Kidney epithelial cell (primary cell): ENCODE data around the gene FOXC2. TPM values are rescaled to one million over a fixed set of nuclear protein-coding genes. Genes with fewer than 3 reads are reported as not detected.

Experiments used
- DNase-seq: peaks from one replicate; pipeline ENCODE4 v3.0.0-alpha.2; 2010; ENCODE audit warnings: low read depth
- H3K27me3 ChIP-seq: 2 replicates; pipeline ENCODE4 v1.6.0; 2011; ENCODE audit warnings: low read length; ENCODE audit not compliant: control insufficient read depth, insufficient read depth
- H3K36me3 ChIP-seq: 2 replicates; pipeline ENCODE4 v1.5.1; 2011; ENCODE audit warnings: low read length; ENCODE audit not compliant: control insufficient read depth, insufficient read depth
- H3K4me3 ChIP-seq: 2 replicates; pipeline ENCODE4 v1.5.1; 2011; ENCODE audit warnings: low read depth, mild to moderate bottlenecking, control low read depth, low read length
- total RNA-seq: library from RNA; depleted of rRNA; stranded (reverse); fragments of >200 nt; gene quantifications from 2 replicates; pipeline ENCODE4 v1.2.3, GENCODE V29; 2015
- TF ChIP-seq, protein P1 (sequence below): IDR thresholded peaks from 2 replicates; pipeline ENCODE4 v1.5.1; 2011; ENCODE audit warnings: mild to moderate bottlenecking, moderate library complexity, low read length, control low read depth, inconsistent platforms; ENCODE audit not compliant: insufficient read depth, poor library complexity, severe bottlenecking

The FOXC2 gene
- total RNA-seq, 1 donor from 2014 or later, result 12.2 TPM

DNA sequence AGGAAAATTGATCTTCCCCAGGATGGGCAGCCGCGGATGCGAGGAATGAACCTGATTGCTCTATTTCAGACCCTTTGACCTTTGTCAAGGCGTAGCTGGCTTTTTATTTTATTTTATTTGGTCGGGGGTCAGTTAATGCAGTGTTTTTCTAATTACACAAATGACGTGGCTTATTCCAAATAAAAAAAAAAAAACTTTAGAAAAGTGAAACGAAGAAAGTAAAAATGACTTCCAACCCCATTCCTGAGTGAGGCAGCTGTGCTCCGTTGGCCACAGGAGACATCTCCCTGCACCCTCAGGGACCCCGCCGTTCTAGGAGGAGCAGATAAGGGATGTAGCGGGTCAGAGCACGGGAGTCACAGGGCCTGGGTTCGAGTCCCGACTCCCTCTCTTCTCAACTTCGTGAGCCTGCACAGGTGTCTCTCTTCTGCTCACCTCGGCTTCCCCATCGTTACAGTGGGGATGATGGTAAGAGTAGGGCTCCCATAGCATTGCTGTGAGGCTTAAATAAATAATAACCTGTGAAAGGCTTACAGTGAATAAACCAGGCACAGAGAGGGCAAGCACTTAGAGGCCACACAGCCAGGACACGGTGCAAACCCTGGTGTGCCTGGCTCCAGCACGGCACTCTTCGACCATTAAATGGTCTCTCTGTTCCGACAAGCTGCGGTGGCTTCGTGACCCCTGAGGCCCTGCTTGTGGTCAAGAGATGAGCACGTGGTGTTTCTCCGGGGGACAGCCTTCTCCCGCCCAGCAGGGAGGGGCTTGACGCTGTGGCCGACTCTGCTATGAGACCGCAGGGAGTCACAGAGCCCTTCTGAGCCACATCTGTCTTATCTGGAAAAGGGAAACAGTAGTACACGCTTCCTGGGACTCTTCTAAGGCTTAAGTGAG is 46.1 kb upstream of the FOXC2 start:
- TF ChIP-seq, protein P1, sequence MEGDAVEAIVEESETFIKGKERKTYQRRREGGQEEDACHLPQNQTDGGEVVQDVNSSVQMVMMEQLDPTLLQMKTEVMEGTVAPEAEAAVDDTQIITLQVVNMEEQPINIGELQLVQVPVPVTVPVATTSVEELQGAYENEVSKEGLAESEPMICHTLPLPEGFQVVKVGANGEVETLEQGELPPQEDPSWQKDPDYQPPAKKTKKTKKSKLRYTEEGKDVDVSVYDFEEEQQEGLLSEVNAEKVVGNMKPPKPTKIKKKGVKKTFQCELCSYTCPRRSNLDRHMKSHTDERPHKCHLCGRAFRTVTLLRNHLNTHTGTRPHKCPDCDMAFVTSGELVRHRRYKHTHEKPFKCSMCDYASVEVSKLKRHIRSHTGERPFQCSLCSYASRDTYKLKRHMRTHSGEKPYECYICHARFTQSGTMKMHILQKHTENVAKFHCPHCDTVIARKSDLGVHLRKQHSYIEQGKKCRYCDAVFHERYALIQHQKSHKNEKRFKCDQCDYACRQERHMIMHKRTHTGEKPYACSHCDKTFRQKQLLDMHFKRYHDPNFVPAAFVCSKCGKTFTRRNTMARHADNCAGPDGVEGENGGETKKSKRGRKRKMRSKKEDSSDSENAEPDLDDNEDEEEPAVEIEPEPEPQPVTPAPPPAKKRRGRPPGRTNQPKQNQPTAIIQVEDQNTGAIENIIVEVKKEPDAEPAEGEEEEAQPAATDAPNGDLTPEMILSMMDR, result no peak
- Histone ChIP-seq H3K36me3 (no peaks in the 10 kb centered on the region), H3K27me3 (peaks cover 62% of the 10 kb centered on the region), H3K4me3 (no peak overlapping the region)
- no peak for DNase-seq

DNA sequence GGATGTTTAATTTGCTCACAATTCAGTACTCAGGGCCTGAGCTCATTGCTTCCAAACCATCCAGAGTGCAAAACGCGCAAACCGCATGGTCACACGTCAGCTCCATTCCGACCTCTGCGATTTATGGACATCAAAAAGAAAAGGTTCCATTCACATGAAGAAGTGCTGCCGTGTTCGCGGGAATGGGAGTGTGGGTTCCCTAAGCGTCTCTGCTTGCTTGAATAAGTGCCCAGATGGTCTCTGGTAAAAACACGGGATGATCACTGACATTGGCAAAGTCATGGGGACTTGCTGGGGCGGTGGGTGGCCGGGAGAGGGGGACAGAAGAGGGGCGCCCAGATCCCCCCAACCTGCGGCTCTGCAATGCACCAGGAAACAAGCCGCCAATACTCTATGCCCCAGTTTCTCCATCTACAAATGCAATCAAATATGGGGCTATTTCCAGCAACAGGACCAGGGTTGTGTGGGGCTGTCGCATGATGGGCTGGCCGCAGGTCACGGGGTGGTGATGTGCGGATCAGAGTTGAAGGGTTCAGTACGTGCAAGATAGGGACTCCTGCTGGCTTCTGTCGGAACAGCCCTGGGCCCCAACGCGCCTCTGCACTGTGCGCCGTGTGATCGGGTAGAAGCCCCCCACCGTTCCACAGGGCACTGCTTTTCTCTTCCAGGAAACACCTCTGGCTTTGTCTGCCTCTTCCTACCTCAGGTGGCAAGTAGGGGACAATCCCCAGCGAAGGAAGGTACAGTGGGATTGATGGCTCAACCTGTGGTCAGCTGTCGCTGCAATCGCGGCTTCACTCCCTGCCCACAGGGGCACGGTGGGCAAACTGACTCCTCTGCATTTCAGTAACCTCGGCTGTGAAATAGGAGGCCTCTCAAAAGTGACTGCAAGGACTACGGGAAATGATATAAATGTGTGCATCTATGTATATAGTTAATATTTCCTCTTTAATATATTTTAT is 45.1 kb upstream of the FOXC2 start:
- TF ChIP-seq, protein P1, result no peak
- DNase-seq, result no peak
- Histone ChIP-seq H3K4me3 (no peak overlapping the region), H3K27me3 (peaks cover 52% of the 10 kb centered on the region), H3K36me3 (no peaks in the 10 kb centered on the region)

DNA sequence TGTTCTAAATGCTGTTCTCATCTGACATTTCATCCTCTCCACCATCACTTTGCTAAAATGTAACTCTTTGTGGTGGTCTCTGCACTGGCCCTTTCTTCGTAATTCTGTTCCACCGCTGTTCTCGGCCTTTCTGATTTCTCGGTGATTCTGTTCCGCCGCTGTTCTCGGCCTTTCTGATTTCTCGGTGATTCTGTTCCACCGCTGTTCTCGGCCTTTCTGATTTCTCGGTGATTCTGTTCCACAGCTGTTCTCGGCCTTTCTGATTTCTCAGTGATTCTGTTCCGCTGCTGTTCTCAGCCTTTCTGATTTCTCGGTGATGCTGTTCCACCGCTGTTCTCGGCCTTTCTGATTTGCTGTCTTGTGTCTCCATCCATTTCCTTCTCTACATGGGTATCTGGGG is 44.0 kb upstream of the FOXC2 start:
- peaks cover 44% of the 10 kb centered on the region for H3K27me3 ChIP-seq
- DNase-seq, result no peak
- no peak overlapping the region for H3K4me3 ChIP-seq
- H3K36me3 ChIP-seq, result no peaks in the 10 kb centered on the region
- TF ChIP-seq, protein P1, result no peak

DNA sequence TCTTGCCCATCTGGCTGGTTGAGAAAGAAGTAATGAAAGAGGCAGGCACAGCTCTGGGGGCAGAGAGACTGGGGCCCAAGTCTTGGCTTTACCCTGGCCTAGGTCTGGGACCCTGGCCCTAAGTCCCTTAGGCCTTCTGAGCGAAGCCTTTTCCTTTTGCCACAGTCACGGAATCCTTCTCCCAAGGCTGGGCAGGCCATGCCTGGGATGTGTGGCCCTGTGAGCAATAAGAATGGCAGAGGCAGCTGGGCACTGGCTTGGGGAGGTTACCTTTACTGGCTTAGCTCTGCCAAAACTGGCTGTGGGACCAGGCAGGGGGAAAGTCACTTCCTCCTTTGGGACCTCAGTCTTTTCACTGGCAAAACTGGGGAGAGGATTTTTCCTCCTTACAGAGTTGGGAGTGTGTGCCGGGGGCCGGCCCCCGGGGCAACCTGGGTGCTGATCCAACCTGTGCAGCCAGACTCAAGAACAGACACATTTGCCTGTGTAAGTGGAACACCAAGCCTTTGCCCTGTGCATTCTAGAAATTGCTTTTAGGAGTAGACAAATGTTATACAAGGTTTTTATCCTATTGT is 43.4 kb upstream of the FOXC2 start:
- no peak for DNase-seq
- H3K36me3 ChIP-seq, result no peaks in the 10 kb centered on the region
- H3K4me3 ChIP-seq, result no peak overlapping the region
- TF ChIP-seq, protein P1, result no peak
- H3K27me3 ChIP-seq, result peaks cover 41% of the 10 kb centered on the region

DNA sequence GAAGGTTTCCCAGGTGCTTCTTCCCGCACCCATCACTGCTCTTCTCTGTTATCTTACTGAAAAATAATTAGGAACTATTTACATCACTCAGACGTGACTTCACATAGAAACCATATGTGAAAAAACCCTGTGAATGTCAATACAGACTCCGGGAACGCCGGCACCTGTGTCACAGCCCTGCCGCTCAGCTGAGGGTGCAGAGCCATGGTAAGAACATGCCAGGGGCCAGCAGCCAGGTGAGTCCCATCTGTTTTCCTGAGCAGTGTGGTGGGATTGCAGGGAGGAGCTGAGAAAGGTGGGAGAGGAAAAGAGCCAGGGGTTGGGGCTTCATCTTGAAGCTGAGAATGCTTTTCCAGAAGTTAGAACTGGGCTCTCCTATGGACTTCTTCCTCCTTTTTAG is 42.6 kb upstream of the FOXC2 start:
- H3K27me3 ChIP-seq, result peaks cover 39% of the 10 kb centered on the region
- H3K36me3 ChIP-seq, result no peaks in the 10 kb centered on the region
- TF ChIP-seq, protein P1, result no peak
- no peak for DNase-seq
- no peak overlapping the region for H3K4me3 ChIP-seq
